Esophagus muscularis mucosa (tissue), 4 donors: ENCODE results near the gene TMEM87B. TPM values are rescaled to one million over a fixed set of nuclear protein-coding genes. Genes with fewer than 3 reads are reported as not detected.

Experiments used
- DNase-seq: peaks from one replicate; pipeline ENCODE4 v3.0.0-alpha.2; 2017; ENCODE audit errors: extremely low spot score
- H3K27ac ChIP-seq, 4 donors: fragments of 200-600 bp; sonication (generic); replicated peaks in 1 of 4; 1 replicate in 3 of 4; 2 replicates in 1 of 4; pipeline ENCODE4 v1.5.1; 2016 to 2019; ENCODE audit warnings: mild to moderate bottlenecking in 1 of 4
- H3K27me3 ChIP-seq, 4 donors: fragments of 200-600 bp; sonication (generic); one replicate each; pipeline versions ENCODE4 v1.5.1 to v1.6.0; 2016 to 2019
- H3K36me3 ChIP-seq, 4 donors: fragments of 200-600 bp; sonication (generic); one replicate each; pipeline ENCODE4 v1.5.1; 2016 to 2019
- H3K4me1 ChIP-seq, 4 donors: fragments of 200-600 bp; sonication (generic); one replicate each; pipeline ENCODE4 v1.5.1; 2016 to 2019
- H3K4me3 ChIP-seq, 4 donors: fragments of 200-600 bp; sonication (generic); 1 replicate in 2 of 4; 2 replicates in 2 of 4; pipeline ENCODE4 v1.5.1; 2016 to 2019; ENCODE audit warnings: mild to moderate bottlenecking in 4 of 4, moderate library complexity in 1 of 4
- H3K9me3 ChIP-seq, 4 donors: fragments of 200-600 bp; sonication (generic); 1 replicate in 3 of 4; 2 replicates in 1 of 4; pipeline ENCODE4 v1.5.1; 2016 to 2019
- CTCF ChIP-seq, 3 experiments: fragments of 200-600 bp in 2 of 3; fragments of 450-650 bp in 1 of 3; sonication (generic) in 2 of 3; IDR thresholded peaks; one replicate each; pipeline ENCODE4 v1.5.1; 2017 to 2019; ENCODE audit warnings: antibody characterized with exemption in 3 of 3, mild to moderate bottlenecking in 2 of 3, moderate library complexity in 1 of 3
- EP300 ChIP-seq: sonication (generic); formaldehyde crosslinking; IDR thresholded peaks from one replicate; pipeline ENCODE4 v1.6.1; 2017; ENCODE audit warnings: antibody characterized with exemption
- POLR2A ChIP-seq: fragments of 450-650 bp; IDR thresholded peaks from one replicate; pipeline ENCODE4 v1.6.1; 2017; ENCODE audit warnings: antibody characterized with exemption, moderate library complexity, mild to moderate bottlenecking, low read depth
- POLR2AphosphoS5 ChIP-seq, 2 donors: sonication (generic); formaldehyde crosslinking; IDR thresholded peaks; one replicate each; pipeline ENCODE4 v1.6.1; 2017; ENCODE audit warnings: antibody characterized with exemption in 2 of 2
- WGBS: methylation state at CpG from one replicate; pipeline ENCODE4 v1.1.5; 2018; 5-methylcytosine and 5-hydroxymethylcytosine counted together
- intact Hi-C: fragments of 100-400 bp; cut with DNase I; formaldehyde crosslinking; loops from one replicate; pipeline ENCODE4 v1.15.1; 2023
- total RNA-seq, 4 donors: library from RNA; depleted of rRNA; stranded (reverse); fragments of >200 nt; gene quantifications; one replicate each; pipeline versions ENCODE4 v1.1.0 to v1.2.1, GENCODE V29; 2016

Gene TMEM87B
- total RNA-seq, 4 donors from 2014 or later = 13.7 to 21.8 (median 14.9) TPM

GRCh38 chr2:112048887-112049286, 6.2 kb upstream of the TMEM87B start:
- TF ChIP-seq CTCF (IDR thresholded peaks at IDR 0.05) (peak; percentile 78 to 89 (median 82)), EP300 (no peak)
- 21% methylated on average over 3 of the region's 3 CpGs for WGBS
- intact Hi-C loops = no loop called here
- no peaks in the 10 kb centered on the region for H3K27me3 ChIP-seq
- H3K4me1 ChIP-seq = peaks cover 7 to 23% (median 15%) of the 10 kb centered on the region in 4 donors
- no peak overlapping the region for H3K27ac ChIP-seq
- peaks cover 0 to 9% (median 6%) of the 10 kb centered on the region in 4 donors for H3K9me3 ChIP-seq
- peak; percentile 89 for DNase-seq
- no peaks in the 10 kb centered on the region for H3K36me3 ChIP-seq
- H3K4me3 ChIP-seq = no peak overlapping the region

DNA sequence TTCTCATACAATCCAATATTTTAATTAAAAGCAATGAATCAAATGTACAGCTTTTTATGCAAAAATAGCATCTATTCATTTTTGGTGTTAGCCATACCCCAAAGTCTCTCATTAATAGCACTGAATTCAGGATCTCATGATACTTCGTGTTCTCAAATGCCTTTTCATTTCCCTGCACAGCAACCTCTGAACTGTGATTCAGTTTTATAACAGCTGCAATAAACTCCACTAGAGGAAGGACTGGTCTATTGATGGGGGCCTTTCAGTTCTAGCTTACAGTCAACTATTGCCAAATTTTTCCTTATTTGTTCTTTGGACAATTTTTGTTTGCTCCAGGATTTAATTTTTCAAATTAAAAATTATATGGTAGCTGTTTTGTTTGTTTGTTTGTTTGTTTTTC, 4.8 kb upstream of the TMEM87B start:
- H3K9me3 ChIP-seq = peaks cover 0 to 4% (median under 1%) of the 10 kb centered on the region in 4 donors
- WGBS = 88% methylated on average over 1 of the region's 1 CpG
- no peak for DNase-seq
- peaks cover 8 to 25% (median 17%) of the 10 kb centered on the region in 4 donors for H3K4me1 ChIP-seq
- H3K27ac ChIP-seq = no peak overlapping the region
- H3K4me3 ChIP-seq = no peak overlapping the region
- no peak for TF ChIP-seq POLR2A
- no peaks in the 10 kb centered on the region for H3K27me3 ChIP-seq
- intact Hi-C loops = loop anchor here (10.0 kb wide), 1 partner anchor 204 kb away; the partner anchor contains the start of gene ZC3H8
- no peaks in the 10 kb centered on the region for H3K36me3 ChIP-seq

GRCh38 chr2:112053917-112054846, 887 bp upstream of the TMEM87B start:
- Histone ChIP-seq H3K27ac (peak overlapping the region; percentile 90 to 94 (median 92)), H3K4me3 (peak overlapping the region; percentile 61 to 80 (median 76)), H3K4me1 (peaks cover 28 to 45% (median 38%) of the 10 kb centered on the region in 4 donors), H3K36me3 (no peaks in the 10 kb centered on the region), H3K27me3 (no peaks in the 10 kb centered on the region), H3K9me3 (no peaks in the 10 kb centered on the region)
- 1% methylated on average over 40 of the region's 62 CpGs for WGBS
- TF ChIP-seq POLR2AphosphoS5 (IDR thresholded peaks at IDR 0.05) (peak; percentile 56 to 65), EP300 (no peak)
- intact Hi-C loops = loop anchor here (10.0 kb wide), 1 partner anchor 201 kb away; the partner anchor contains the start of gene ZC3H8
- DNase-seq = peak; percentile 100

- TF ChIP-seq POLR2AphosphoS5 (IDR thresholded peaks at IDR 0.05) (peak; percentile 35 to 68), POLR2A (no peak), CTCF (IDR thresholded peaks at IDR 0.05) (no peak), EP300 (no peak)
- no peaks in the 10 kb centered on the region for H3K9me3 ChIP-seq
- intact Hi-C loops = loop anchor here (10.0 kb wide), 1 partner anchor 199 kb away; the partner anchor contains the start of gene ZC3H8
- H3K27ac ChIP-seq = peak overlapping the region; percentile 92 to 99 (median 95)
- DNase-seq = peak; percentile 93
- H3K4me3 ChIP-seq = peak overlapping the region; percentile 71 to 88 (median 79)
- H3K4me1 ChIP-seq = peaks cover 28 to 42% (median 34%) of the 10 kb centered on the region in 4 donors
- under 1% methylated on average over 22 of the region's 42 CpGs for WGBS
- H3K27me3 ChIP-seq = no peaks in the 10 kb centered on the region
- H3K36me3 ChIP-seq = peaks cover under 1 to 9% (median 4%) of the 10 kb centered on the region in 4 donors
Observed at GRCh38 chr2:112055730-112056625, 909 bp downstream of the TMEM87B start.

- H3K4me3 ChIP-seq = peak overlapping the region; percentile 71 to 88 (median 79)
- 23% methylated on average over 3 of the region's 3 CpGs for WGBS
- no peaks in the 10 kb centered on the region for H3K27me3 ChIP-seq
- no peak for TF ChIP-seq POLR2A
- TF ChIP-seq EP300 = no peak
- TF ChIP-seq POLR2AphosphoS5 (IDR thresholded peaks at IDR 0.05) = no peak
- no peak for TF ChIP-seq CTCF (IDR thresholded peaks at IDR 0.05)
- H3K36me3 ChIP-seq = peaks cover 4 to 15% (median 8%) of the 10 kb centered on the region in 4 donors
- H3K27ac ChIP-seq = peak overlapping the region; percentile 92 to 99 (median 95)
- intact Hi-C loops = loop anchor here (10.0 kb wide), 1 partner anchor 198 kb away; the partner anchor contains the start of gene ZC3H8
- peaks cover 28 to 42% (median 34%) of the 10 kb centered on the region in 4 donors for H3K4me1 ChIP-seq
- DNase-seq = no peak
- no peaks in the 10 kb centered on the region for H3K9me3 ChIP-seq
Observed at GRCh38 chr2:112056626-112056987, 1.5 kb downstream of the TMEM87B start.
